ENCODE results near the gene TTC3. TPM values are rescaled to one million over a fixed set of nuclear protein-coding genes. Genes with fewer than 3 reads are reported as not detected.
"Not testable (repeated sequence)": the region's sequence is repeated elsewhere in the genome, so short reads cannot be mapped to it uniquely, and the experiment has no call there.

TTC3 gene
- total RNA-seq, 1 donor from 2014 or later = 235 TPM

DNA sequence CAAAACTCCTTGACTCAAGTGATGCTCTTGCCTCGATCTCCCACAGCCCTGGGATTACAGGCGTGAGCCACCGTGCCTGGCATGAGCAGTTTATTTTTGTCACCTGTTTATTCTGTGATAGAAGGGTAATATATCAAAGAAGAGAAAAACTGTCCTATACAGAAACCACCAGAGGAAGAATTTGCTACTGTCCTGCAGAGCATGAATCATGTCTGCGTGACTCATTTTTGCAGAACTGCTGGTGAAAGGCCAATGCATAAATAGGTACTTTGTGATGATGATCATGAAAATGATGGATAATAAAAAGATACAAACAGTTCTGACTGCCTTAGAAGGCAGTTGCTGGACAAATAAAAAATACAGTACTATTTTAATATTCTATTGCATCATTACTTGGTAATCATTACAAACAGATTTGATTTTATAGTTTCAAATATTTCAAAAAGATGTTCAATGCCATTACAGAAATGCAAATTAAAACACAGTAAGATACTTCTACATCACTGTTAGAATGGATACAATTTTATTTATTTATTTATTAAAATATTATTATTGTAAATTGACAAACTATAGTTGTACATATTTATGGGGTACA lies 40.1 kb upstream of the TTC3 start:
- H3K4me3 Mint-ChIP-seq (ENCODE audit: unreplicated experiment) = no peak overlapping the region
- H3K27ac Mint-ChIP-seq (ENCODE audit: unreplicated experiment) = no peak overlapping the region
- H3K27me3 Mint-ChIP-seq (ENCODE audit: unreplicated experiment) = peaks cover 3% of the 10 kb centered on the region

GRCh38 chr21:37034394-37034793 lies 38.7 kb upstream of the TTC3 start:
- not testable (repeated sequence) for H3K27me3 Mint-ChIP-seq (ENCODE audit: unreplicated experiment); H3K4me3 Mint-ChIP-seq (ENCODE audit: unreplicated experiment); H3K27ac Mint-ChIP-seq (ENCODE audit: unreplicated experiment); H3K4me1 Mint-ChIP-seq (ENCODE audit: low read depth, unreplicated experiment); H3K9me3 Mint-ChIP-seq (ENCODE audit: unreplicated experiment); DNase-seq; H3K36me3 Mint-ChIP-seq (ENCODE audit: unreplicated experiment)

More for the DNA sequence above, 40.1 kb upstream of the TTC3 start:
- TF ChIP-seq, protein P1, sequence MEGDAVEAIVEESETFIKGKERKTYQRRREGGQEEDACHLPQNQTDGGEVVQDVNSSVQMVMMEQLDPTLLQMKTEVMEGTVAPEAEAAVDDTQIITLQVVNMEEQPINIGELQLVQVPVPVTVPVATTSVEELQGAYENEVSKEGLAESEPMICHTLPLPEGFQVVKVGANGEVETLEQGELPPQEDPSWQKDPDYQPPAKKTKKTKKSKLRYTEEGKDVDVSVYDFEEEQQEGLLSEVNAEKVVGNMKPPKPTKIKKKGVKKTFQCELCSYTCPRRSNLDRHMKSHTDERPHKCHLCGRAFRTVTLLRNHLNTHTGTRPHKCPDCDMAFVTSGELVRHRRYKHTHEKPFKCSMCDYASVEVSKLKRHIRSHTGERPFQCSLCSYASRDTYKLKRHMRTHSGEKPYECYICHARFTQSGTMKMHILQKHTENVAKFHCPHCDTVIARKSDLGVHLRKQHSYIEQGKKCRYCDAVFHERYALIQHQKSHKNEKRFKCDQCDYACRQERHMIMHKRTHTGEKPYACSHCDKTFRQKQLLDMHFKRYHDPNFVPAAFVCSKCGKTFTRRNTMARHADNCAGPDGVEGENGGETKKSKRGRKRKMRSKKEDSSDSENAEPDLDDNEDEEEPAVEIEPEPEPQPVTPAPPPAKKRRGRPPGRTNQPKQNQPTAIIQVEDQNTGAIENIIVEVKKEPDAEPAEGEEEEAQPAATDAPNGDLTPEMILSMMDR (IDR thresholded peaks at IDR 0.05; ENCODE audit: partially characterized antibody, unreplicated experiment) = no peak
- no peaks in the 10 kb centered on the region for H3K4me1 Mint-ChIP-seq (ENCODE audit: low read depth, unreplicated experiment)
- H3K36me3 Mint-ChIP-seq (ENCODE audit: unreplicated experiment) = no peaks in the 10 kb centered on the region
- DNase-seq = no peak
- peaks cover 3% of the 10 kb centered on the region for H3K9me3 Mint-ChIP-seq (ENCODE audit: unreplicated experiment)

GRCh38 chr21:37036177-37036576 lies 36.9 kb upstream of the TTC3 start:
- Mint-ChIP-seq H3K4me1 (ENCODE audit: low read depth, unreplicated experiment) (no peaks in the 10 kb centered on the region), H3K27me3 (ENCODE audit: unreplicated experiment) (peaks cover 3% of the 10 kb centered on the region), H3K9me3 (ENCODE audit: unreplicated experiment) (peaks cover 3% of the 10 kb centered on the region), H3K36me3 (ENCODE audit: unreplicated experiment) (no peaks in the 10 kb centered on the region), H3K27ac (ENCODE audit: unreplicated experiment) (no peak overlapping the region), H3K4me3 (ENCODE audit: unreplicated experiment) (no peak overlapping the region)
- no peak for DNase-seq
- TF ChIP-seq, protein P1 (IDR thresholded peaks at IDR 0.05; ENCODE audit: partially characterized antibody, unreplicated experiment) = no peak

- peaks cover 3% of the 10 kb centered on the region for H3K27me3 Mint-ChIP-seq (ENCODE audit: unreplicated experiment)
- no peaks in the 10 kb centered on the region for H3K4me1 Mint-ChIP-seq (ENCODE audit: low read depth, unreplicated experiment)
- no peak overlapping the region for H3K27ac Mint-ChIP-seq (ENCODE audit: unreplicated experiment)
- TF ChIP-seq, protein P1 (IDR thresholded peaks at IDR 0.05; ENCODE audit: partially characterized antibody, unreplicated experiment) = no peak
- no peak overlapping the region for H3K4me3 Mint-ChIP-seq (ENCODE audit: unreplicated experiment)
- H3K36me3 Mint-ChIP-seq (ENCODE audit: unreplicated experiment) = no peaks in the 10 kb centered on the region
- DNase-seq = no peak
- H3K9me3 Mint-ChIP-seq (ENCODE audit: unreplicated experiment) = peaks cover 3% of the 10 kb centered on the region
Observed at GRCh38 chr21:37039411-37040075, 33.5 kb upstream of the TTC3 start.

DNA sequence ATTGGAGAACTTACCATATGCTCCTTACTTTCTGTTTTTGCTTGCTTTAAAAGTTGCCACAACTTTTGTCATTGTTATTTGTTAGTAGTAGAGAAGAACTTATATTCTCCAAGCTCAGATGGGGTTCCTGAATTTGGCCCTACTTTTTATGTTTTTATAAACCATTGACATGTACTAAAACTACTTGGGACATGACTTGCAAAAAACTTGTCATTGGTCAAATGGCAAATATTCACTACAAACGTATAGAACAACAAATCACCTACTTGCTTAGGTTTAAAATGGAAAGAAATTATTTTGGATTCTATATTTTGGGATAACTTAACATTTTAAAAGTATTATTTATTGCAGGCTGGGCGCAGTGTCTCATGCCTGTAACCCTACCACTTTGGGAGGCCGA lies 32.8 kb upstream of the TTC3 start:
- Mint-ChIP-seq H3K36me3 (ENCODE audit: unreplicated experiment) (no peaks in the 10 kb centered on the region), H3K4me1 (ENCODE audit: low read depth, unreplicated experiment) (no peaks in the 10 kb centered on the region), H3K4me3 (ENCODE audit: unreplicated experiment) (no peak overlapping the region), H3K9me3 (ENCODE audit: unreplicated experiment) (peaks cover 1% of the 10 kb centered on the region), H3K27me3 (ENCODE audit: unreplicated experiment) (peaks cover 1% of the 10 kb centered on the region), H3K27ac (ENCODE audit: unreplicated experiment) (no peak overlapping the region)
- DNase-seq = no peak
- TF ChIP-seq, protein P1 (IDR thresholded peaks at IDR 0.05; ENCODE audit: partially characterized antibody, unreplicated experiment) = no peak

Measured in glutamatergic neuron (in vitro differentiated cells).